DND-41 (cell line): ENCODE measurements around the gene PLEKHA6.

Experiments used
- ATAC-seq: fragments of 200-7000 bp; cut with Tn5 transposase; 3 replicates; pipeline ENCODE4 v1.9.1; 2021; ENCODE audit warnings: low read depth; ENCODE audit not compliant: insufficient read depth
- DNase-seq: peaks from one replicate; pipeline ENCODE4 v3.0.0-alpha.2; 2020
- H2AFZ ChIP-seq: 2 replicates; pipeline ENCODE4 v1.6.0; 2012; ENCODE audit warnings: low read depth, low read length
- H3K27ac ChIP-seq: 2 replicates; pipeline ENCODE4 v1.5.1; 2012; ENCODE audit warnings: low read length, inconsistent platforms
- H3K27me3 ChIP-seq: fragments of 200-600 bp; sonication (generic); 2 replicates; pipeline ENCODE4 v1.6.0; 2012; ENCODE audit warnings: low read length, mild to moderate bottlenecking, inconsistent platforms; ENCODE audit not compliant: insufficient read depth, poor library complexity
- H3K36me3 ChIP-seq: 2 replicates; pipeline ENCODE4 v1.5.1; 2012; ENCODE audit warnings: low read length, inconsistent platforms; ENCODE audit not compliant: insufficient read depth
- H3K4me1 ChIP-seq: 2 replicates; pipeline ENCODE4 v1.5.1; 2012; ENCODE audit warnings: mild to moderate bottlenecking, low read length; ENCODE audit not compliant: insufficient read depth
- H3K4me2 ChIP-seq: 2 replicates; pipeline ENCODE4 v1.6.0; 2012; ENCODE audit warnings: mild to moderate bottlenecking, moderate library complexity, low read length, inconsistent platforms; ENCODE audit not compliant: insufficient read depth
- H3K4me3 ChIP-seq, 2 experiments: fragments of 200-600 bp in 1 of 2; shearing (Covaris generic) in 1 of 2; 2 replicates each; pipeline ENCODE4 v1.5.1; 2012 to 2016; ENCODE audit warnings: inconsistent platforms in 2 of 2, low read length in 2 of 2, mild to moderate bottlenecking in 2 of 2, low read depth in 1 of 2, moderate library complexity in 1 of 2
- H3K79me2 ChIP-seq: 2 replicates; pipeline ENCODE4 v1.6.0; 2012; ENCODE audit warnings: low read length, inconsistent platforms; ENCODE audit not compliant: insufficient read depth
- H3K9ac ChIP-seq: 2 replicates; pipeline ENCODE4 v1.6.0; 2012; ENCODE audit warnings: low read depth, mild to moderate bottlenecking, inconsistent platforms, low read length, moderate library complexity
- H3K9me3 ChIP-seq: 2 replicates; pipeline ENCODE4 v1.5.1; 2012; ENCODE audit warnings: low read length, moderate library complexity, mild to moderate bottlenecking, inconsistent platforms; ENCODE audit not compliant: insufficient read depth, severe bottlenecking
- H4K20me1 ChIP-seq: 2 replicates; pipeline ENCODE4 v1.6.0; 2012; ENCODE audit warnings: low read length; ENCODE audit not compliant: insufficient read depth
- CTCF ChIP-seq: IDR thresholded peaks from 2 replicates; pipeline ENCODE4 v1.5.1; 2012; ENCODE audit warnings: borderline replicate concordance, low read length, moderate library complexity, mild to moderate bottlenecking; ENCODE audit not compliant: poor library complexity, severe bottlenecking; ENCODE audit errors: extremely low read depth
- EZH2 ChIP-seq: IDR thresholded peaks from 3 replicates; pipeline ENCODE4 v1.6.1; 2012; ENCODE audit warnings: borderline replicate concordance, low read depth, mild to moderate bottlenecking, moderate library complexity, low read length, inconsistent platforms; ENCODE audit not compliant: severe bottlenecking

The PLEKHA6 gene

GRCh38 chr1:204216880-204217647 is 142.7 kb downstream of the PLEKHA6 start:
- Histone ChIP-seq H4K20me1 (no peaks in the 10 kb centered on the region), H3K27ac (no peak overlapping the region), H3K9ac (no peak overlapping the region), H3K4me3 (no peak overlapping the region), H3K9me3 (no peaks in the 10 kb centered on the region), H3K36me3 (no peaks in the 10 kb centered on the region), H3K27me3 (peaks cover 8% of the 10 kb centered on the region), H3K79me2 (no peaks in the 10 kb centered on the region), H3K4me2 (no peak overlapping the region), H3K4me1 (no peaks in the 10 kb centered on the region), H2AFZ (no peak overlapping the region)
- ATAC-seq (no peak), DNase-seq (no peak)
- TF ChIP-seq CTCF = no peak
- TF ChIP-seq EZH2 = no peak

- Histone ChIP-seq H3K4me2 (no peak overlapping the region), H4K20me1 (no peaks in the 10 kb centered on the region), H3K9me3 (no peaks in the 10 kb centered on the region), H2AFZ (no peak overlapping the region), H3K4me1 (no peaks in the 10 kb centered on the region), H3K79me2 (no peaks in the 10 kb centered on the region), H3K27ac (no peak overlapping the region), H3K9ac (no peak overlapping the region), H3K27me3 (peaks cover 8% of the 10 kb centered on the region), H3K4me3 (no peak overlapping the region), H3K36me3 (no peaks in the 10 kb centered on the region)
- no peak for ATAC-seq
- no peak for DNase-seq
- no peak for TF ChIP-seq CTCF
- no peak for TF ChIP-seq EZH2
Measured at GRCh38 chr1:204216236-204216635, 143.5 kb downstream of the PLEKHA6 start.

- Histone ChIP-seq H3K27me3 (peaks cover 8% of the 10 kb centered on the region), H3K27ac (no peak within 1 kb of the TSS)
Measured at GRCh38 chr1:204213668-204214662, 145.8 kb downstream of the PLEKHA6 start, which contains the start of gene GOLT1A. Gene GOLT1A, minus strand, starts transcription at chr1:204213988. Its CDS starts 82 bp downstream, at chr1:204213906.

More at GRCh38 chr1:204213668-204214662, 145.8 kb downstream of the PLEKHA6 start, which contains the start of gene GOLT1A:
- ATAC-seq = no peak
- Histone ChIP-seq H3K4me1 (no peaks in the 10 kb centered on the region), H2AFZ (no peak within 1 kb of the TSS), H3K36me3 (no peaks in the 10 kb centered on the region), H3K4me3 (no peak within 1 kb of the TSS), H4K20me1 (no peaks in the 10 kb centered on the region; the same call in 1 of the 2 replicates), H3K4me2 (no peak within 1 kb of the TSS), H3K9me3 (no peaks in the 10 kb centered on the region), H3K79me2 (no peaks in the 10 kb centered on the region), H3K9ac (no peak within 1 kb of the TSS)
- no peak for TF ChIP-seq EZH2
- DNase-seq = no peak
